Activated naive CD4-positive, alpha-beta T cell treated with Interleukin-2 at 50 U/mL for 16 hours (primary cell): Measurements from ENCODE around the gene NACC1.

Experiments used
- DNase-seq: peaks from one replicate; pipeline ENCODE4 v3.0.0-alpha.2; 2020

NACC1 gene

GRCh38 chr19:13149628-13150186 lies 31.6 kb downstream of the NACC1 start:
- DNase-seq: peak; percentile 40

- DNase-seq: peak; percentile 95
Measured at GRCh38 chr19:13150187-13150930, 32.3 kb downstream of the NACC1 start, which contains the start of the genes IER2 and STX10. TSS of gene IER2 (plus strand) at chr19:13150411. CDS start at chr19:13153187, 2,776 bp downstream. TSS of gene STX10 (minus strand) at chr19:13150375. CDS start at chr19:13150173, 202 bp downstream.

- DNase-seq: peak; percentile 35
Measured at GRCh38 chr19:13150931-13151604, 33.0 kb downstream of the NACC1 start.

GRCh38 chr19:13151605-13152355 lies 33.7 kb downstream of the NACC1 start:
- DNase-seq: peak; percentile 96

GRCh38 chr19:13152356-13152973 lies 34.4 kb downstream of the NACC1 start:
- no peak for DNase-seq

- peak; percentile 95 for DNase-seq
Measured at GRCh38 chr19:13152974-13153568, 35.0 kb downstream of the NACC1 start.

- DNase-seq: peak; percentile 30
Measured at GRCh38 chr19:13153569-13154240, 35.6 kb downstream of the NACC1 start.

GRCh38 chr19:13154241-13154778 lies 36.2 kb downstream of the NACC1 start:
- peak; percentile 66 for DNase-seq

- DNase-seq: peak; percentile 84
Measured at GRCh38 chr19:13154911-13155471, 36.9 kb downstream of the NACC1 start.

GRCh38 chr19:13155472-13156359 lies 37.7 kb downstream of the NACC1 start:
- peak; percentile 69 for DNase-seq

- DNase-seq: no peak
Measured at GRCh38 chr19:13159713-13160112, 41.6 kb downstream of the NACC1 start.

- DNase-seq: no peak
Measured at GRCh38 chr19:13160557-13160956, 42.5 kb downstream of the NACC1 start.

- DNase-seq: peak; percentile 87
Measured at GRCh38 chr19:13162724-13163608, 44.9 kb downstream of the NACC1 start.

- peak; percentile 48 for DNase-seq
Measured at GRCh38 chr19:13163609-13164342, 45.7 kb downstream of the NACC1 start.

- peak; percentile 34 for DNase-seq
Measured at GRCh38 chr19:13164343-13165161, 46.5 kb downstream of the NACC1 start.

- DNase-seq: no peak
Measured at GRCh38 chr19:13165162-13165997, 47.3 kb downstream of the NACC1 start.
